GM18517 (cell line): ENCODE measurements around the gene SERPINA3.

Experiments used
- ATAC-seq: cut with Tn5 transposase; IDR thresholded peaks from one replicate; pipeline ENCODE4 v1.9.1; 2021; ENCODE audit warnings: mild to moderate bottlenecking, moderate library complexity; ENCODE audit not compliant: unreplicated experiment

SERPINA3 gene

DNA sequence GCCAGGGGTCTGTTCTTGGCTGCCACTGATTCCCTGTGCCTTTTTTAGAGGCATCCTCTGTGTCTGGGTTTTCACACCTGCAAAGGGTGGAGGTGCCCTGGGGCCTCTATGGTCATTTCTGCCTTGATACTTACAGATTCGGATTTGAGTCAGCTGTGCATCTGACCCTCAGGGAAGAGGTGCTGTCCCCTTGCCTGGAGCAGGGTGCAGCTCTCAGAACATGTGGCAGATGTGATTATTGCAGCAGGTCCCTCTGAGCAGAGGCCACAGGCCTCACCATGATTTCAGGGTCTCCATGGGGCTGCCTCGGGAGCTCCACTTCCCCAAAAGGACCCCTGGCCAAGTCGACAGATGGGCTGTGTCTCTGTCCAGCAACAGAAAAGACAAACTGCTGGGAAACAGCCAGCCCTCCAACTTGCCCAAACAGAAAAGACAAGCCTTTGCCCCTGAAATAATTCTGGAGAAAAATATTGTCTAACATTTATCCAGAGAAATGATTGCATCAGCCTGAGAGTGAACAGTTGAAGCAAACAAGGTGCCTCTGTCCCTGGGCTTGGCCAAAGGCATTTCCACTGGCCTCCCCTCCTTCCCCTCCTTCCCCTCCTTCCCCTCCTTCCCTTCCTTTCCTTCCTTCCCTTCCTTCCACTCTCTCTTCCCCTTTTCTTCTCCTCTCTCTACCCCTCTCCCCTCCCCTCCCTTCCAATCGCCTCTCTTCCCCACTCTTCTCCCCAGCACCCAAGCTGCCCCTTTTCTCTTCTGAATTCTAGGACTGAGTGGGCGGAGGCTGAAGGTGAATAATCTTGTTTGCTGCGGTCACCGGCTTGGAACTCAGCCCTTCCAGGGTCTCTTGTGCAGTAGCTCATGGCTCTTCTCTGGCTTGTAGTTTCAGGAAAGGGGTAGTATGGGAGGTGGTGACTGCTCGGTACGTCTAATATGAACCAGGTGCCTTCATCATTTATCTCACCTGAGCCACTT lies 676 bp downstream of the SERPINA3 start:
- ATAC-seq = no peak

DNA sequence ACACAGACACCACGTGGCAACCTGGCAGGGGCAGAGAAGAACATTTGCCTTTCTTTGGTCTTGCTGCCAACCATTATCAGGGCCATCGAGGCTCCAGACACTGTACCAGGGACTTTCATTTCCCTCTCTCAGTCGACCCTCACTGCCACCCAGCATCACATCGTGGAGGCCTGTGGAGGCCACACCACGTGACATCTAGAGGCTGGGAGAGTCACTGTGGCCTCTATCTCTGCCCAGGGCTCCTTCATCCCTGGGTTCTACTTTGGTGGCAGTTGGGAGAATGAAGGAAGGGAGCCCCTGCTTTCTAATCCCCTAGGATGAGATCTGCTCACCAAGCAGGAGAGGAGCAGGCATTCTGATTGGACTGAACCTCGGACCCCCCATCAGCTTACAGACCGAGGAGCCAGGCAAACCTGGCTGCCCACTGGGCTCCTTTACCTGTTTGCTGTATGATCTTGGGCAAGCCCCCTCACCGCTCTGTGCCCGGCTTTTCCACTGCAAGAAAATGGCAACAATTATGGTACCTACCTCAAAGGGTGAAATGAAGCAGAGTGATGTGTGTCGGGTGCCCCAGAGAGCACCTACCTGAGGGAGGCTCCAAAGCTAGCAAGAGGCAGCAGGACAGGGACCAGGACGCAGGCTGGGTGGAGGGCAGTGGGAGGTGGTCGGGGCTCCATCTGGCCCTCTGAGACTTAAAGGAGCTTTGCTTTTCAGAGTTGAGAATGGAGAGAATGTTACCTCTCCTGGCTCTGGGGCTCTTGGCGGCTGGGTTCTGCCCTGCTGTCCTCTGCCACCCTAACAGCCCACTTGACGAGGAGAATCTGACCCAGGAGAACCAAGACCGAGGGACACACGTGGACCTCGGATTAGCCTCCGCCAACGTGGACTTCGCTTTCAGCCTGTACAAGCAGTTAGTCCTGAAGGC lies 1.8 kb downstream of the SERPINA3 start:
- ATAC-seq = no peak

DNA sequence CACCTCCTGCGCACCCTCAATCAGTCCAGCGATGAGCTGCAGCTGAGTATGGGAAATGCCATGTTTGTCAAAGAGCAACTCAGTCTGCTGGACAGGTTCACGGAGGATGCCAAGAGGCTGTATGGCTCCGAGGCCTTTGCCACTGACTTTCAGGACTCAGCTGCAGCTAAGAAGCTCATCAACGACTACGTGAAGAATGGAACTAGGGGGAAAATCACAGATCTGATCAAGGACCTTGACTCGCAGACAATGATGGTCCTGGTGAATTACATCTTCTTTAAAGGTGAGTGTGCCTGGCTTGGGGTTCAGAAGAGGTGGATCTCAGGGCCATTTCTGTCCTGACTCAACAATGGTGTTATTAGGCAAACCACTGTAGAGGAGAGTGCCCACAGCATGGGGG lies 2.6 kb downstream of the SERPINA3 start:
- ATAC-seq = no peak

DNA sequence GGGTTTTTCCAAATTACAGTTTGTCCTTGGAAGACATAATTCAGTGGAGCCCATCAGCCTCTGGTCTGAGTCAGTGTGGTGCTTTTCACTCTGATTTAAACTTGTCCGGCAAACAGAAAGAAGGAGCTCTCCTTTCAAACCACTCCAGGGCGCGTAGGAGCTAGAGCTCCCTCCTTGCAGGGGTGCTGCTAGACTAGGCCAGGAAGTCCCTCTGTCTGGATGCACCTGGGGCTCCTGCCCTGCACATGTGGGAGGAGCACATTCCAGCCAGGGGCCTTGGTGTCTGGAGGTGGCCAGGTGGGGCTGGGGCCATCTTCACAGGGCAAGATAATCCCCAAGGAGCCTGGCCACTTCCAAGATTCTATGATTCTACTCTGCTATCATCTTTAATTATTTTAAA lies 3.1 kb downstream of the SERPINA3 start:
- no peak for ATAC-seq

DNA sequence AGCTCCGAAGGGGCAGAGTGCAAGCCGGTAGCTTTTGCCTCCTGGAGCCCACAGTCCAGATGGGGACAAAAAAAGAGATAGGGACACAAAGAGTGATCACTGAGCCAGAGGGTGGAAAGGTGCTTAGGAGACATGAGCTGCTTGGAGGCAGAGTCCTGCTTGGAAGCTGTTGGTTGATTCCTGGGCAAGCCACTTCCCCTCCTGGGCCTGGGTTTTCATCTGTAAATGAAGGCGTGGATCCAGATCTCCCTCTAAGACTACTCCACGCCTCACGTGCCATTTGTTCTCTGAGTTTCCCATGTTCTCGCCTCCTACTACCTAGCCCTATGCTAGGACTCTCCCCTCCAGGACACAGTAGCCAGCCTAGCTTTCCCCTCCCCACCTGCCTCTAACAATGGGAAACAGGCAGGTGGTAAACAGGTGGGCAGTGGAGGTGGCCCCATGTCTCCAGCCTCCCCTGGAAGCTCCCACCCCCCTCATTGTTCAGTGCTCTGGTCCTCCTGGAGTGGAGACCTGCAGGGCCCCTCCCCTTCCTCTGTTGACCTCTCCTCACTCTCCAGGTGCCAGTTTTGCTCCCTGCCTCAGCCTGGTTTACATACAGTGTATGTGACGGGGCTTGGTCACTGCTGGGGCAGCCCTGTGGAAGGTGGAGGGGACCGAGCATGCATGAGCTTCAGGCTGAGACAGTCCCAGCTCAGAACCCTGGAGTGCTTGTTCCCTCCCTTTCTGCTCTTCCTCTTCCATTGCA lies 3.8 kb downstream of the SERPINA3 start:
- no peak for ATAC-seq

DNA sequence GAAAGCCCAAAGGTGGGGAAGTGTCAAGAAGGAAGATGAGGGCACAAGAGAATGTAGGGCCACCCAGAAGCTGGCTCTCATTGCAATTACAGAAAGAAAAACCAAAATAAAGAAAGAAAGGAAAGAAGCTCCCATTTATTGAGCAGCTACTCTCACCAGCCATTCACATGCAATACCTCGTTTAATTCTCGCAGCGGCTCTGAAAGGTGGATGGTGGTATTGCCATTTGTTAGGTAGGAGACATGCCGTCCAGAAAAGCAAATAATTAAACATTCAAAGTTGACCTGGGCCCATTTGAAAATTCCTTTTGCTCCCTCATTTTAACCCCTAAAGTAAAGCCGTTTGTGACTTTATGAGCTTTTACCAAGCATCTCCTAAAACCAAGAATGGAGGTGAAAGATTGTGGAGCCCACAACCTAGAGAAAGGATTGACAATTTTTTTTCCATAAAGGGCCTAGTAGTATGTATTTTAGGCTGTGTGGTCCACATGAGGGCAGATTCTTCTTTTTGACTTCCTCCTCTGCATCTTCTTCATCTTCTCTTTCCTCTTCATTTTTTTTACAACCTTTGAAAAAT lies 5.3 kb downstream of the SERPINA3 start:
- ATAC-seq = no peak

DNA sequence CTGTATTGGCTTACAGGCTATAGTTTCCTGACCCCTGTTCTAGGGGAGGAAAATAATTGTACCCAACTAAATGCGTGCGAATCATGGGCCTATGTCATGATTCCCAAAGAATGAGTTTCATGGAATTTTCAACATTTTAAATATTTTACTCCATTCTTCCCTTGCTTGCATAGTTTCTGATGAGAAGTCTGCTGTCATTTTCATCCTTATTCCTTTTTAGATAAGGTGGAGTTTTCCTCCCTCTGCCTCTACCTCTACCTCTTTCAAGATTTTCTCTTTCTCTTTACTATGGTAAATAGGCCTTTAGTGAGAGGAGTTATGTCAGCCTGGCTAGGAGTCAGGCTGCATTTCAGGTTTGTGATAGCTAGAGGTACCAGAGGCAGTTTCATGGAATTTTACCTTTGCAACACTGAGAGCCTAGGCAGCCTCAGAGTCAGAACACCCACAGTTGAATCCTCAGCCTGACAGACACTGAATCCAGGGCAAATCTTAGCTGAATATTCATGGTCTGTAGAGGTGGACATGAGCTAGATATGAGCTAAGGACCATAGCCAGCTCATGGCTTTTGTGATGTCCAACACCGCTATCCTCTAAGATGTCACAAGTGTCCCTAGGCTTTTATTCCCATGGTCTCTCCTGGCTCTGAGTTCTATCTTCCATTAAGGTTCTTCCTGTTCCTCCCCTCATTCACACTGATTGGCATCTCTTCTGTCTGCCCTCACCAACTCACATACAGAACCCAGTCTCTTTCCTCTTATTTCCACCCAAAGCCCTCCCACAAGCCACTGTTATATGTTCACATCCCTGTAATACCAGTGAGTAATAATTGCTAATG lies 6.0 kb downstream of the SERPINA3 start:
- ATAC-seq = no peak

DNA sequence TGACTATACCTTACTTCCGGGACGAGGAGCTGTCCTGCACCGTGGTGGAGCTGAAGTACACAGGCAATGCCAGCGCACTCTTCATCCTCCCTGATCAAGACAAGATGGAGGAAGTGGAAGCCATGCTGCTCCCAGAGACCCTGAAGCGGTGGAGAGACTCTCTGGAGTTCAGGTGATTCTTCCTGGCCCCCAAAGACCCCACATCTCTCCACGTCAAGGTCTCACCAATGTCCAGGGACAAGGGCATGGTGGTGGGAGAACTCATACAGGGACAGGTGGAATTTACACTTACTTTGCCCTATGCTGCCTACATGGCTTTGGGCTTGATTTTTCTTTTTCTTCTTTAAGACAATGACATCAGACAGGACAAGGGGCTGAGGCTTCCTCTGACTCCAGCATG lies 7.1 kb downstream of the SERPINA3 start:
- ATAC-seq = no peak

DNA sequence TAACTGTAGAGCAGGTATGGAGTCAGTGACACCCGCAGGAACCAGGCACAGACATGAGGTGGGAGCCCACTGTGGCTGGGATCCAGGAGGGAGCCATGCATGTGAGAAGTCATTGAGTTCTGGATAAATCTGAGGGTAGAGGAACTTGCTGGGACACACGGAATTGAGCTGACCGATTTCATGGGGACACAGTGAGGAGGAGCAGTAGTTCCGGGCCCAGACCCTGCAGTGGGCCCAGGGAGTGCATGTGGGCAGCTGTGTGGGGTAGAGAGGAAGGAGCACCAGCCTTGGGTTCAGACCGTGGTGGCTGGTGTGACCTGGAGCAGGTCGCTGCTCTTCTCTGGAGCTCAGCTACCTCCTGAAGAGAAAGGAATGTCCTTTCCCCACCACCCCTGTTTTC lies 8.4 kb downstream of the SERPINA3 start:
- no peak for ATAC-seq

DNA sequence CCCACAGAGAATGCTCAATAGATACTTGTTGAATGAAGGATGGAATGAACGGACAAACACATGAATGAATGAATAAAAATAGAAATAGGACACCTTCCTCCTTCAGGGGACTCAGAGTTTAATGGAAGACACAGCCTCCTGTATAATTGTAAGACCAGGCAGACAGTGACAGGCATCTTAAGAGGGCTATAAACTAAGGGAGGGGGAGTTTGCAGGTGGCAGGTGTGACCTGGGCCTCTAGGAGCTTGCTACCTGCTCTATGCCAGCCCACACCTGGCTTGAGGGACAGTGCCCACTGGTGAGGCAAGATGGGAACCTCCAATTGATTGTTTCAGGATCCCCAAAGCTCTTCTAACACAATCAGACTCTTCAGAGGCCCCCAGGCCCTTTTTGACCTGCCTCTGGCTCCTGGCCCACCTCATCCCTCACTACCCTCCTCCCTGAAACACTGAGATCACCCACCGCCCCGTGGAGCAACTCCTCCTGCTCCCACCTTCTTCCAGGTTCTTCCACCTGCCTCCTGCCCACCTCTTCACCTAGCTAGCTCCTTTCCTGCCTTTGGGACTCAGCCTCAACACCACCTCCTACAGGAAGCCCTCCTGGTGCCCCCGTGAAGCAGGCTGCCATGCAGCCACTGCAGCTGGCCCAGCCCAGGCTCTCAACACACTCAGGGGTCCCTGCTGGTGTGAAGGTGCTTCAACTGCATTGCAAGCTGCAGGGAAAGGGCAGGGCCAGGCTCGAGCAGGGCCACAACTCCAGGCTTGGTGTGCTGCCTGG lies 9.4 kb downstream of the SERPINA3 start:
- no peak for ATAC-seq

DNA sequence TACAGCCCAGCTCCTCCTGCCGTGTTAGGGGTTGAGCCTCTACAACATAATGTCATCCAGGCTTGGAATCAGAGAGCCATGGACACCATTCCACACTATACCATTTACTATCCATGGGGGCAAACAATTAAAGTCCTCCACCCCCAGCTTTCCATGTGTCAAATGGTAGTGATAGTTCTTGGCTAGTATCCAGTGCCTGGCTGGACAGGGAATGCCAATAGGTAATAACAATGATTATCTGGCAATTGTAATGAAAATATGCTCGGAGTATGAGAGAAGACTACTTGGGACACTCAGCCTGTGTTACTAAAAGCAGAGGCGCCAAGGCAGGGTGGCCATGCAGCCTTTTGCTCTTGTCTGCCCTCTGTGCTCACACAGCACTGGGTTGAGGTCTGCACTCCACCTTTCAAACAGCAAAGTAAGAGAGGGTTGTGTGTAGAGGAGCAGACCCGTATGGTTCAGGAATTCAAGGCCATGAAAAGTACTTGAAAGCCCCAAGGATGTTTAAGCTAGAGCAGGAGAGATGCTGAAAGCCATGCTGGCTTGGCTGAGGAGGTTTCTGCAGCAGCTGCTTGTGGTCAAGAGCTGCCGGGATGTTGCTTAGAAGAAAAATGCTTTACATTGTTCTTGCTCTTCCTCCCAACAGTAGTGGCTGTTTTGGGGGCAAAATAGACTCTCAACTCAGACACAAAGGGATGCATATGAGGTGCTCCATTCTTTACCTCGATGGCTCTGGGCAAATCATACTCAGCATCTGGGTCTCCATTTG lies 10.6 kb downstream of the SERPINA3 start:
- ATAC-seq = no peak

DNA sequence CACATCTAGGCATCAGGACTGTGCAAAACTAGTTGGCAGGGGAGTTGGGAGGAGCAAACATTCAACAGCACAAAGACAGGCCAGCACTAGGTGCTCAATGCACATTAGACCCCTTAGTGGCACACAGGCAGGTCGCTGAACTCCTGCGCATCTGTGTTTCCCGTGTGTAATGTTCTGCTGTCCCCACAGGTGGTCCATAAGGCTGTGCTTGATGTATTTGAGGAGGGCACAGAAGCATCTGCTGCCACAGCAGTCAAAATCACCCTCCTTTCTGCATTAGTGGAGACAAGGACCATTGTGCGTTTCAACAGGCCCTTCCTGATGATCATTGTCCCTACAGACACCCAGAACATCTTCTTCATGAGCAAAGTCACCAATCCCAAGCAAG lies 11.2 kb downstream of the SERPINA3 start:
- ATAC-seq = no peak

DNA sequence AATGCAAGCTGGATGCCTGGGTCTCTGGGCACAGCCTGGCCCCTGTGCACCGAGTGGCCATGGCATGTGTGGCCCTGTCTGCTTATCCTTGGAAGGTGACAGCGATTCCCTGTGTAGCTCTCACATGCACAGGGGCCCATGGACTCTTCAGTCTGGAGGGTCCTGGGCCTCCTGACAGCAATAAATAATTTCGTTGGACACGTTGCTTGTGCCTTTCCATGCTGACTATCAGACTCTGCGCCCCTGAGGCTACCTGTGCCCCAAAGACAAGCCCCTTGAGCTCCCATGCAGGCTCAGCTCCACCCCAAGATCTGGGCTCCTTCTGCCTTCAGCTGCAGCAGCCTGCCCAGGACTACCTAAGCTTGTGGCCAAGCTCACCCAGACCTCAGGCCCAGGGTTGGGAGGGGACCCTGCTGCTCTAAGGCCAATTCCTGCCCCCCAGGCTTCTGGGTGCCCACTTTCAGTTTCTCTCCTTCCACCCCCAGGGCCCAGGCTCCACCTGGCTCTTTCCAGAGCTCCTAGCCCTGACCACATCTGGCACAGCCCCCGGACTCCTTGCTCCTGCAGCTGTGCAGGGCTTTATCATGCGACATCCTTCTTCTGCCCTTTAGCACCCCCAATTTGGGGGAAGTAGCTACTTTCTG lies 11.8 kb downstream of the SERPINA3 start:
- ATAC-seq = no peak

DNA sequence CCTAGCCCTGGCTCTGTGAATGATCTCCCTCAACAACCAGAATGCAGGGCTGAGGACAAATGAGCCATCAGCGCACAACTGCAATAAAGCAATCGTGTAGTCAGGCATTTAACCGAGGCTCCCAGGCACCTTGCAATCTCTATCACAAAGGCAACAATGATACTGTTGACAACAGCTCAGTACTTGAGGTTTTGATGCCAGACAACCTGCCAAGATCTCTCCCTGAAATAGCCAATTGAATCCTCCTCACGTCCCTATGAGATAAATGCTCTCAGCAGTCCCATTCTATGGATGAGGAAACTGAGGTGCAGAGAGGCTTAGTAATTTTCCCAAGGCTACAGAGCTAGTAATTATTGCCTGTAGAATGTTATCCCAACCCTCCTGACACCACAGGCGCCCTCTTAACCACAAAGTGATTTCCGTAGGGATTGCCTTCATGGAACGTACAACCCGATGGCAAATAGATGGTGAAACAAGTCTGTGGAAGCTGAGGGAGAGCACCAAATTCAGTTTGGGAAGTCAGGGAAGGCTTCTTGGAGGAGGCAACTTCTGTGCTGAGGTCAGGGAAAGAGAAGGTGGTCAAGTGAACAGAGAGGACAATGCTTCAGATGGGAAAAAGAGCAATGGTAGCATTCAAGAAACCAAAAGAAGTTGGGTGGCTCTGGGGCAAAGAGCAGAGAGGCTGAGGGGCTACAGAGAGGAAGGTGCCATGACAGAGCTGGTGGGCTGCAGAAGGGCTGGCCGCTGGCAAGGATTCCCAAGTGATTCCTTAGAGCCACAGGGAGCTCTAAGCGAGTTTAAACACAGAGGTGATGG lies 12.6 kb downstream of the SERPINA3 start:
- no peak for ATAC-seq

DNA sequence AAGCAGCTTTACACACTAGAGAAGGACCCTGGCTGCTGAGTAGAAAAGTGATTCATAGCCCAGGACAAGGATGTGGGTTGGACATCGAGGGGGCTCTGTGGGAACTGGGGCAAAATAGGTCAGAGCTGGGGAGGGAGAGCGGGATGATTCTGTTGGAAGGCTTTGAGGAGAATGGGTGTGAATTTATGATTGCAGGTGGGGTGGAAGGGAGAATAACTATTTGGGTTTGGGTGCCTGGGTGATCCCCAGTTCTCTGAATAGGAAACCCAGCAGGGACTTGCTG lies 13.1 kb downstream of the SERPINA3 start:
- ATAC-seq = no peak

DNA sequence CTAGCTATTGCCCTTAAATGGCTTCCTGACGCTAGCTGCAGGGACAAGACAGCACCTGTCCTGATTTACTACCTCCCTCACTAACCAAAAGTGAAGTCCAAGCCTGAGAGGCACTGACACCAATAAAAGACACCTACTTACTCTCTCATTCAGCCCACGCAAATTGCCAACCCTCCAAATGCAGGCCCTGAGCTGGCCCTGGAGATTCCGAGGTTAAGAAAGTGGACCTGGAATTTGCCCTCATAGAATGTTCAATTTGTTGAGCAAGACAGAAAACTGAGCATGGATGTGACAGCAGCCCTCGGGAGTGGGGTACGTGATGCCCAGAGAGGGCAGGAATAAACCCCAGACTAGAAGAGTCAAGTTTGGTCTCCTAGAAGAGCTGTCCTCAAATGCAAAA lies 16.4 kb downstream of the SERPINA3 start:
- ATAC-seq = no peak

DNA sequence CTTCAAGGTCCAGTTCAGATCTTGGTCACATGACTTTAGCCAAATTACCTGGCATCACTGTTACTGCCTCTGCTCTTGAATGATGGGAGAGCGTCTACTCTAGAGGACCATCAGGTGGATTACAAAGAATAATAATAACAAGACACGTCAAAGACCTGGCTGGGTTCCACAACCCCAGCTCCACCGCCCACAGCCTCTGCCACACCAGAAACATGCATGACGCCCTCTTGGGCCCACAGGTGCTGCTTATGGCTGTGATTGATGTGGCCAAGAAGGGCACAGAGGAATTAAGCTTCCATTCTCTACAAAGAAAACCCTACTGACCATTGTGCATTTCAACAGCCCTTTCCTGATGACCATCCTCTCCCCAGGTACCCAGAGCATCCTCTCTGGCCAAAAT lies 18.2 kb downstream of the SERPINA3 start:
- ATAC-seq = no peak
